ENCODE data around the gene STAB2.

Gene STAB2

GRCh38 chr12:103813426-103813825, 226.4 kb downstream of the STAB2 start:
- Histone ChIP-seq H3F3A (ENCODE audit: insufficient read depth, low read length) (no peaks in the 10 kb centered on the region), H3K4me1 (ENCODE audit: low read length) (no peaks in the 10 kb centered on the region), H3K27me3 (replicated peaks; ENCODE audit: insufficient read depth, low read length) (no peaks in the 10 kb centered on the region), H2AFZ (ENCODE audit: low read length) (no peak overlapping the region), H3K4me2 (ENCODE audit: low read depth, low read length) (no peak overlapping the region), H3K36me3 (replicated peaks; ENCODE audit: insufficient read depth, low read length) (no peaks in the 10 kb centered on the region), H3K79me2 (ENCODE audit: low read length) (peaks cover 6% of the 10 kb centered on the region; the same call in 1 of the 2 replicates), H3K9ac (ENCODE audit: low read length) (no peak overlapping the region), H3K9me3 (replicated peaks; ENCODE audit: insufficient read depth, low read length) (no peaks in the 10 kb centered on the region), H4K20me1 (ENCODE audit: insufficient read depth, low read length) (no peaks in the 10 kb centered on the region), H3K27ac (ENCODE audit: low read length) (no peak overlapping the region), H3K4me3 (ENCODE audit: low read length) (no peak overlapping the region), H3K9me2 (replicated peaks; ENCODE audit: insufficient read depth, low read length) (no peaks in the 10 kb centered on the region)
- no peak for DNase-seq
- no peak for TF ChIP-seq CTCF (IDR thresholded peaks at IDR 0.05; ENCODE audit: low read length)
- no peak for TF ChIP-seq EZH2 (optimal IDR thresholded peaks at IDR 0.05; ENCODE audit: low read depth, low read length)
- TF ChIP-seq EZH2phosphoT487 (IDR thresholded peaks at IDR 0.05; ENCODE audit: low read length), result no peak

DNA sequence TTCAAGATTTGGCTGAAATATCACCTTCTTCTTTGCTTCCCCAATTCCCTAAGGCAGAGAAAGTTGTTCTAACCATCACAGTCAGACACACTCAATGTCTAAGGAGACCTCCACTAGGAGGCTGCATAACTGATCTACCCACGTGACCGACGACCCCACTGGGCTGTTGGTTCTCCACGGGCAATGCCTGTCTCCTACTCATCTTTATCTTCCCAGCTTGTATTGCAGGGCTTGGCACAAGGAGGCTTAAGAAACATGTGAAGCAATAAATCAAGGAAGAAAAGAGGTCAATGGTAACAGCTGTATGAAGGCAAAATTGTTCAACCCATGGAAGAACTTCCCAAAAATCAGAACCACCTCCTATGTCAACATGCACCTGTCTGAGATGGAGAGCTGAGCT, 226.9 kb downstream of the STAB2 start:
- Histone ChIP-seq H3K9ac (ENCODE audit: low read length) (no peak overlapping the region), H3K79me2 (ENCODE audit: low read length) (peaks cover 11% of the 10 kb centered on the region; the same call in 1 of the 2 replicates), H3K4me1 (ENCODE audit: low read length) (no peaks in the 10 kb centered on the region), H3K36me3 (replicated peaks; ENCODE audit: insufficient read depth, low read length) (no peaks in the 10 kb centered on the region), H3K27me3 (replicated peaks; ENCODE audit: insufficient read depth, low read length) (no peaks in the 10 kb centered on the region), H4K20me1 (ENCODE audit: insufficient read depth, low read length) (no peaks in the 10 kb centered on the region), H3K4me3 (ENCODE audit: low read length) (no peak overlapping the region), H3K9me3 (replicated peaks; ENCODE audit: insufficient read depth, low read length) (no peaks in the 10 kb centered on the region), H3K9me2 (replicated peaks; ENCODE audit: insufficient read depth, low read length) (no peaks in the 10 kb centered on the region), H3F3A (ENCODE audit: insufficient read depth, low read length) (no peaks in the 10 kb centered on the region), H3K4me2 (ENCODE audit: low read depth, low read length) (no peak overlapping the region), H3K27ac (ENCODE audit: low read length) (no peak overlapping the region), H2AFZ (ENCODE audit: low read length) (no peak overlapping the region)
- TF ChIP-seq CTCF (IDR thresholded peaks at IDR 0.05; ENCODE audit: low read length), result no peak
- TF ChIP-seq EZH2 (optimal IDR thresholded peaks at IDR 0.05; ENCODE audit: low read depth, low read length), result no peak
- TF ChIP-seq EZH2phosphoT487 (IDR thresholded peaks at IDR 0.05; ENCODE audit: low read length), result no peak
- DNase-seq, result no peak

- H3K27ac ChIP-seq (ENCODE audit: low read length), result no peak overlapping the region
Measured at GRCh38 chr12:103814436-103814835, 227.4 kb downstream of the STAB2 start.

More at GRCh38 chr12:103814436-103814835, 227.4 kb downstream of the STAB2 start:
- no peaks in the 10 kb centered on the region for H3K36me3 ChIP-seq (replicated peaks; ENCODE audit: insufficient read depth, low read length)
- H3K9me3 ChIP-seq (replicated peaks; ENCODE audit: insufficient read depth, low read length), result no peaks in the 10 kb centered on the region
- no peaks in the 10 kb centered on the region for H4K20me1 ChIP-seq (ENCODE audit: insufficient read depth, low read length)
- H2AFZ ChIP-seq (ENCODE audit: low read length), result no peak overlapping the region
- TF ChIP-seq EZH2 (optimal IDR thresholded peaks at IDR 0.05; ENCODE audit: low read depth, low read length), result no peak
- TF ChIP-seq EZH2phosphoT487 (IDR thresholded peaks at IDR 0.05; ENCODE audit: low read length), result no peak
- no peak for TF ChIP-seq CTCF (IDR thresholded peaks at IDR 0.05; ENCODE audit: low read length)
- no peak overlapping the region for H3K4me3 ChIP-seq (ENCODE audit: low read length)
- H3K4me2 ChIP-seq (ENCODE audit: low read depth, low read length), result no peak overlapping the region
- H3F3A ChIP-seq (ENCODE audit: insufficient read depth, low read length), result no peaks in the 10 kb centered on the region
- no peaks in the 10 kb centered on the region for H3K27me3 ChIP-seq (replicated peaks; ENCODE audit: insufficient read depth, low read length)
- H3K4me1 ChIP-seq (ENCODE audit: low read length), result no peaks in the 10 kb centered on the region
- no peaks in the 10 kb centered on the region for H3K9me2 ChIP-seq (replicated peaks; ENCODE audit: insufficient read depth, low read length)
- DNase-seq, result no peak
- H3K9ac ChIP-seq (ENCODE audit: low read length), result no peak overlapping the region
- peaks cover 12% of the 10 kb centered on the region; the same call in 1 of the 2 replicates for H3K79me2 ChIP-seq (ENCODE audit: low read length)
